BLaER1 (cell line): ENCODE results near the gene CSTPP1.
"Not testable (repeated sequence)": the region's sequence is repeated elsewhere in the genome, so short reads cannot be mapped to it uniquely, and the experiment has no call there.

ENCODE experiments used
- H3K27ac ChIP-seq: shearing (Covaris generic); formaldehyde crosslinking; 2 replicates; pipeline ENCODE4 v1.8.1; 2022
- H3K27me3 ChIP-seq: shearing (Covaris generic); formaldehyde crosslinking; 2 replicates; pipeline ENCODE4 v1.8.1; 2022
- H3K36me3 ChIP-seq: shearing (Covaris generic); formaldehyde crosslinking; 2 replicates; pipeline ENCODE4 v1.8.1; 2022
- H3K4me1 ChIP-seq: shearing (Covaris generic); formaldehyde crosslinking; 2 replicates; pipeline ENCODE4 v1.8.1; 2022
- H3K4me2 ChIP-seq: shearing (Covaris generic); formaldehyde crosslinking; 2 replicates; pipeline ENCODE4 v1.8.1; 2022
- H3K4me3 ChIP-seq: shearing (Covaris generic); formaldehyde crosslinking; 2 replicates; pipeline ENCODE4 v1.8.1; 2022
- H3K9ac ChIP-seq: shearing (Covaris generic); formaldehyde crosslinking; 2 replicates; pipeline ENCODE4 v1.8.1; 2022
- H3K9me3 ChIP-seq: shearing (Covaris generic); formaldehyde crosslinking; 2 replicates; pipeline ENCODE4 v1.8.1; 2022
- H4K20me1 ChIP-seq: shearing (Covaris generic); formaldehyde crosslinking; 2 replicates; pipeline ENCODE4 v1.8.1; 2022
- Cebpa-rat ChIP-seq: shearing (Covaris generic); IDR thresholded peaks from 2 replicates; pipeline ENCODE4 v1.8.1; 2022

CSTPP1 gene

GRCh38 chr11:46918788-46919513 is 17.6 kb upstream of the CSTPP1 start:
- Histone ChIP-seq H3K36me3 (no peaks in the 10 kb centered on the region), H3K9ac (no peak overlapping the region), H3K4me1 (peaks cover 26% of the 10 kb centered on the region), H3K4me3 (peak overlapping the region; percentile 70), H3K4me2 (peak overlapping the region; percentile 96), H4K20me1 (peaks cover 32% of the 10 kb centered on the region), H3K27ac (no peak overlapping the region), H3K9me3 (no peaks in the 10 kb centered on the region), H3K27me3 (peaks cover 62% of the 10 kb centered on the region)
- no peak for TF ChIP-seq Cebpa-rat

- H3K4me3 ChIP-seq, result no peak overlapping the region
- peaks cover 44% of the 10 kb centered on the region for H3K27me3 ChIP-seq
- H3K9ac ChIP-seq, result no peak overlapping the region
- H3K27ac ChIP-seq, result no peak overlapping the region
- H3K36me3 ChIP-seq, result no peaks in the 10 kb centered on the region
- H3K9me3 ChIP-seq, result no peaks in the 10 kb centered on the region
- H4K20me1 ChIP-seq, result peaks cover 25% of the 10 kb centered on the region
- TF ChIP-seq Cebpa-rat, result no peak
- no peak overlapping the region for H3K4me2 ChIP-seq
- peaks cover 26% of the 10 kb centered on the region for H3K4me1 ChIP-seq
Observed at GRCh38 chr11:46920755-46921154, 15.8 kb upstream of the CSTPP1 start.

GRCh38 chr11:46927928-46928327 is 8.6 kb upstream of the CSTPP1 start:
- H4K20me1 ChIP-seq, H3K36me3 ChIP-seq, H3K9ac ChIP-seq, H3K4me3 ChIP-seq, H3K4me1 ChIP-seq, H3K4me2 ChIP-seq, H3K27me3 ChIP-seq, H3K27ac ChIP-seq: not testable (repeated sequence)
- peaks cover 23% of the 10 kb centered on the region for H3K9me3 ChIP-seq

GRCh38 chr11:46928701-46929100 is 7.9 kb upstream of the CSTPP1 start:
- not testable (repeated sequence) for H4K20me1 ChIP-seq, H3K9ac ChIP-seq, H3K27me3 ChIP-seq, H3K4me3 ChIP-seq, H3K4me2 ChIP-seq, H3K4me1 ChIP-seq, H3K36me3 ChIP-seq, H3K27ac ChIP-seq
- H3K9me3 ChIP-seq, result peaks cover 23% of the 10 kb centered on the region

GRCh38 chr11:46930089-46930488 is 6.5 kb upstream of the CSTPP1 start:
- no peaks in the 10 kb centered on the region for H3K27me3 ChIP-seq
- no peak for TF ChIP-seq Cebpa-rat
- H3K36me3 ChIP-seq, result no peaks in the 10 kb centered on the region
- no peaks in the 10 kb centered on the region for H4K20me1 ChIP-seq
- H3K9ac ChIP-seq, result no peak overlapping the region
- peaks cover 23% of the 10 kb centered on the region for H3K9me3 ChIP-seq
- H3K4me1 ChIP-seq, result no peaks in the 10 kb centered on the region
- no peak overlapping the region for H3K4me3 ChIP-seq
- no peak overlapping the region for H3K27ac ChIP-seq
- no peak overlapping the region for H3K4me2 ChIP-seq

GRCh38 chr11:46942172-46942571 is 5.6 kb downstream of the CSTPP1 start:
- no peak overlapping the region for H3K9ac ChIP-seq
- peaks cover 13% of the 10 kb centered on the region; the same call in 1 of the 2 replicates for H3K36me3 ChIP-seq
- H3K4me1 ChIP-seq, result peaks cover 7% of the 10 kb centered on the region
- no peaks in the 10 kb centered on the region for H4K20me1 ChIP-seq
- H3K4me3 ChIP-seq, result no peak overlapping the region
- no peak for TF ChIP-seq Cebpa-rat
- no peaks in the 10 kb centered on the region for H3K27me3 ChIP-seq
- no peak overlapping the region for H3K27ac ChIP-seq
- H3K4me2 ChIP-seq, result no peak overlapping the region
- H3K9me3 ChIP-seq, result no peaks in the 10 kb centered on the region

GRCh38 chr11:46944356-46945075 is 8.0 kb downstream of the CSTPP1 start:
- H3K4me3 ChIP-seq, result no peak overlapping the region
- no peak overlapping the region for H3K4me2 ChIP-seq
- H3K4me1 ChIP-seq, result no peaks in the 10 kb centered on the region
- H3K9ac ChIP-seq, result no peak overlapping the region
- H3K9me3 ChIP-seq, result no peaks in the 10 kb centered on the region
- H4K20me1 ChIP-seq, result no peaks in the 10 kb centered on the region
- H3K36me3 ChIP-seq, result peaks cover 13% of the 10 kb centered on the region; the same call in 1 of the 2 replicates
- no peaks in the 10 kb centered on the region for H3K27me3 ChIP-seq
- no peak for TF ChIP-seq Cebpa-rat
- H3K27ac ChIP-seq, result no peak overlapping the region

GRCh38 chr11:46947399-46948077 is 11.0 kb downstream of the CSTPP1 start:
- H3K9me3 ChIP-seq, result no peaks in the 10 kb centered on the region
- TF ChIP-seq Cebpa-rat, result no peak
- H3K4me1 ChIP-seq, result no peaks in the 10 kb centered on the region
- no peaks in the 10 kb centered on the region for H3K27me3 ChIP-seq
- peaks cover 6% of the 10 kb centered on the region; the same call in 1 of the 2 replicates for H3K36me3 ChIP-seq
- no peak overlapping the region for H3K4me2 ChIP-seq
- H4K20me1 ChIP-seq, result no peaks in the 10 kb centered on the region
- no peak overlapping the region for H3K4me3 ChIP-seq
- no peak overlapping the region for H3K27ac ChIP-seq
- no peak overlapping the region for H3K9ac ChIP-seq

- Histone ChIP-seq H3K27ac (no peak overlapping the region), H4K20me1 (no peaks in the 10 kb centered on the region), H3K4me2 (no peak overlapping the region), H3K27me3 (no peaks in the 10 kb centered on the region), H3K9me3 (no peaks in the 10 kb centered on the region), H3K9ac (no peak overlapping the region), H3K4me3 (no peak overlapping the region), H3K4me1 (no peaks in the 10 kb centered on the region), H3K36me3 (peaks cover under 1% of the 10 kb centered on the region; the same call in 1 of the 2 replicates)
- no peak for TF ChIP-seq Cebpa-rat
Observed at GRCh38 chr11:46948378-46949131, 12.0 kb downstream of the CSTPP1 start.
